Measurements from ENCODE around the gene SPG11.
"Not testable (repeated sequence)": the region's sequence is repeated elsewhere in the genome, so short reads cannot be mapped to it uniquely, and the experiment has no call there.

The SPG11 gene

DNA sequence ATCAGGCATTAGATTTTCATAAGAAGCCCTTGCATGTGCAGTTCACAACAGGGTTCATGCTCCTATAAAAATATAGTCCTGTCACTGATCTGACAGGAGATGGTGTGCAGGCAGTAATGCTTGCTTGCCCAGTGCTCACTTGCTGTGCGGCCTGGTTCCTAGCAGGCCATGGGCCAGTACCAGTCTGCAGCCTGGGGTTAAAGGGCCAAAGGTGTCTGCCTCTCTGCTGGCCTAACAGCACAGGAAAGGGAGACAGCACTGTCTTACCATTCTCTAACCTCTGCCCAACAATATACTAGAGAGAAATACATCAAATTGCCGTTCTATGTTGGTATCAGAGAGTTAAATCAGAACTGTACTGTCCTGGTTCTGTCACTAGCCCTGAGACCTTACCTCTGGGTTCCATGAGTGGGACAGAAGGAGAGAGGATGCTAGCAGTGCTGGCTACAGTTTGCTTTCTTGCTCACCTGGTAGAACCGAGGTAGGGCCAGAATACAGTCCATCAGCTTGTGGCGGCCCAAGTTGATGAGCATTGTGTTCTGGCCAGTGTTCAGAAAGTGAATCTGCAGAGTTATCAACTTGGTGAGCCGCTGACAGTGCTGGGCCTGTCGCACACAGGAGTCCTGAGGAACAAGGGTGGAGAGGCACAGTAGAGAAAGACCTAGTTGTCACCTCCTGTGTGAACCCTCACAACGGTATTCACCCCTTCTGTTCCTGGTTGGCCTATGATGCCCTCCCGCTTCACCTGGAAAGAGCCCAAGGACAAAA, 97.9 kb downstream of the SPG11 start:
- peak; percentile 17 for TF ChIP-seq POLR2A (IDR thresholded peaks at IDR 0.05; ENCODE audit: extremely low read depth, insufficient read length)
- TF ChIP-seq, protein P1, sequence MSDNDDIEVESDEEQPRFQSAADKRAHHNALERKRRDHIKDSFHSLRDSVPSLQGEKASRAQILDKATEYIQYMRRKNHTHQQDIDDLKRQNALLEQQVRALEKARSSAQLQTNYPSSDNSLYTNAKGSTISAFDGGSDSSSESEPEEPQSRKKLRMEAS (IDR thresholded peaks at IDR 0.05; ENCODE audit: low read depth, low read length): no peak
- DNase-seq (ENCODE audit: low read depth): no peak
- no peak overlapping the region for H3K4me3 ChIP-seq (ENCODE audit: low read depth, low read length)

DNA sequence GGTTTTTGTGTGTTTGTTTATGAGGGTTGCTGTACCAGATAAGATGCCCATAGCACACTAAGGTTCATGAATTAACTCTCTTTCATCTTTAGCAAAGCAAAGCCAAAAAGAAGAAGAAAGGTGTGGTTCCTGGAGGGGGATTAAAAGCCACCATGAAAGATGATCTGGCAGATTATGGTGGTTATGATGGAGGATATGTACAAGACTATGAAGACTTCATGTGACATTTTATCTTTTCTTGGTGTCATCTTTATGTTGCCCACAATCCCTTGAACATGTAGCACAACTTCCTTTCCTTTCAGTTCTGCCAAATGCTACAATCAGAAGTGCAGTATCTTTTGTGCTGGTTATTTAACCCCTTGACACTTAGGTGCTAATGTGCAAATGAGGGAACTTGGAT, 102.5 kb downstream of the SPG11 start:
- DNase-seq (ENCODE audit: low read depth); H3K4me3 ChIP-seq (ENCODE audit: low read depth, low read length): not testable (repeated sequence)

DNA sequence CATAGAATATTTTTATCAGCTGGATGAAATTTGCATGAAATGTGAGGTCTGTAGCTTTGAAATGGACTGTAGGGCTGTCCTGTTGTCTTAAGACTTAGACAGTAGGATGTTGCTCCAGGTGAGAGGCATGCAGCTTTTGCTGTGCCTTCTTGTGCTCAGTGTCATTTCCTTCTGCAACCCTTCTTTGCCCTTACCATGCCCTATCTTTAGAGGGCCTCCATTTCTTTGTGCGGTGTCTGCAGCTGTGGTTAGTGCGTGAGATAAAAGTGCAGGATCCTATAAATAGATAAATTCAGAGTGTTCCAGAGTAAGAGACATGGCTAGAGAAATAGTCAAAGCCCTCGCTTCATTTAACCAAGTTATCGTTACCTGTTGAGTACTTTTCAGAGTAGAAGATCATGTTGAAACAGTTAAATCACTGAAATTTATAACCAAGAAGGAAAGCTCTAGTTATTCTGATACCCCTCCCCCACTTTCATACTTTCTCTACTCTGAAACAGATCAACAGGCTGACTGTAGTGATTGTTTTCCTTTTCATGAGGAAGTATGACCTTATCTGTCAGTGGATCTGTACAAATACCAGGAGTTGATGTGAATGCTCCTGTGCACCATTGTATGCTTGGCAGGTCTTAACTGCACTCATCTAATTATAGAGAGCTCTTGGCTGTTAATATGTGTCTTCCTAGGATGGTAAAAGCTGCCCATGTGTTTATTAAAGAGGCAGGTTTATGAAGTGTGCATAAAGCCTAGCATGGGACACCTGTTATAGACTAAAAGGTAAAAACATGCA, 108.3 kb downstream of the SPG11 start:
- DNase-seq (ENCODE audit: low read depth): no peak
- TF ChIP-seq MYC (IDR thresholded peaks at IDR 0.05; ENCODE audit: low read depth, low read length) (no peak), POLR2A (IDR thresholded peaks at IDR 0.05; ENCODE audit: extremely low read depth, insufficient read length) (no peak)
- TF ChIP-seq, protein P2, sequence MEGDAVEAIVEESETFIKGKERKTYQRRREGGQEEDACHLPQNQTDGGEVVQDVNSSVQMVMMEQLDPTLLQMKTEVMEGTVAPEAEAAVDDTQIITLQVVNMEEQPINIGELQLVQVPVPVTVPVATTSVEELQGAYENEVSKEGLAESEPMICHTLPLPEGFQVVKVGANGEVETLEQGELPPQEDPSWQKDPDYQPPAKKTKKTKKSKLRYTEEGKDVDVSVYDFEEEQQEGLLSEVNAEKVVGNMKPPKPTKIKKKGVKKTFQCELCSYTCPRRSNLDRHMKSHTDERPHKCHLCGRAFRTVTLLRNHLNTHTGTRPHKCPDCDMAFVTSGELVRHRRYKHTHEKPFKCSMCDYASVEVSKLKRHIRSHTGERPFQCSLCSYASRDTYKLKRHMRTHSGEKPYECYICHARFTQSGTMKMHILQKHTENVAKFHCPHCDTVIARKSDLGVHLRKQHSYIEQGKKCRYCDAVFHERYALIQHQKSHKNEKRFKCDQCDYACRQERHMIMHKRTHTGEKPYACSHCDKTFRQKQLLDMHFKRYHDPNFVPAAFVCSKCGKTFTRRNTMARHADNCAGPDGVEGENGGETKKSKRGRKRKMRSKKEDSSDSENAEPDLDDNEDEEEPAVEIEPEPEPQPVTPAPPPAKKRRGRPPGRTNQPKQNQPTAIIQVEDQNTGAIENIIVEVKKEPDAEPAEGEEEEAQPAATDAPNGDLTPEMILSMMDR (IDR thresholded peaks at IDR 0.05; ENCODE audit: low read depth, low read length): no peak
- TF ChIP-seq, protein P1 (IDR thresholded peaks at IDR 0.05; ENCODE audit: low read depth, low read length): no peak
- no peak overlapping the region for H3K4me3 ChIP-seq (ENCODE audit: low read depth, low read length)

DNA sequence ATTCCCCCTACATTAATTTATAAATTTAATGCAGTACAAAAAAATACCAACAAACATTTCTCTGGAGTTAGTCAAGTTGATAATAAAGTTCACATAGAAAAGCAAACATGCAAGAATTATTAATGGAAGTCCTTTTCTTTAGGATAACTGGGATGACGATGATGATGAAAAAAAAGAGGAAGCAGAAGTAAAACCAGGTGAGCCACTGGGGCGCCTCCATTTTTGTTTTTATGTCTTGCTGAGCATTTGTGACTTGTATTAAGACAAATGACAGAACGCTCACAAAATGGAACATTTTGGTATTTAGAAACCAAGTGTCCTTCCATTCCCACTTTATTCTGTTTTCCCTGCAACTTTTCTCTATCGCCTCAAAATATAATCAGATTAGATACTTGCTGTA, 112.7 kb downstream of the SPG11 start:
- no peak overlapping the region for H3K4me3 ChIP-seq (ENCODE audit: low read depth, low read length)
- TF ChIP-seq, protein P2 (IDR thresholded peaks at IDR 0.05; ENCODE audit: low read depth, low read length): no peak
- TF ChIP-seq POLR2A (IDR thresholded peaks at IDR 0.05; ENCODE audit: extremely low read depth, insufficient read length): no peak
- TF ChIP-seq MYC (IDR thresholded peaks at IDR 0.05; ENCODE audit: low read depth, low read length): no peak
- TF ChIP-seq, protein P1 (IDR thresholded peaks at IDR 0.05; ENCODE audit: low read depth, low read length): no peak
- DNase-seq (ENCODE audit: low read depth): no peak

DNA sequence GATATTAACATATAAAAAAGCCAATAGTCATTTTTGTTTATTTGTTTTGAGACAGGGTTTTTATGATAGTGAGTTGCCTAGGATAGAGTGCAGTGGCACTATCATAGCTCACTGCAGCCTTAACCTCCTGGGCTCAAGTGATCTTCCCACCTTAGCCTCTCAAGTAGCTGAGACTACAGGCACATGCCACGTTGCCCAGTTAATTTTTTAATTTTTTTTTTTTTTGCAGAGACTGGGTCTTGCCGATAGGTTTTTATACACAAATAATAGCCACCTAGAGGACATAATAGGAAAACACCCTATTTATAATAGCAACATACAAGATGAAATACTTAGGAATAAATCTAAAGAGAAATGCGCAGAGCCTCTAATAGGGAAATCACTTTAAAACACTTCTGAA, 113.2 kb downstream of the SPG11 start:
- no peak for DNase-seq (ENCODE audit: low read depth)
- TF ChIP-seq, protein P1 (IDR thresholded peaks at IDR 0.05; ENCODE audit: low read depth, low read length): no peak
- TF ChIP-seq, protein P2 (IDR thresholded peaks at IDR 0.05; ENCODE audit: low read depth, low read length): no peak
- TF ChIP-seq POLR2A (IDR thresholded peaks at IDR 0.05; ENCODE audit: extremely low read depth, insufficient read length) (no peak), MYC (IDR thresholded peaks at IDR 0.05; ENCODE audit: low read depth, low read length) (no peak)
- no peak overlapping the region for H3K4me3 ChIP-seq (ENCODE audit: low read depth, low read length)

DNA sequence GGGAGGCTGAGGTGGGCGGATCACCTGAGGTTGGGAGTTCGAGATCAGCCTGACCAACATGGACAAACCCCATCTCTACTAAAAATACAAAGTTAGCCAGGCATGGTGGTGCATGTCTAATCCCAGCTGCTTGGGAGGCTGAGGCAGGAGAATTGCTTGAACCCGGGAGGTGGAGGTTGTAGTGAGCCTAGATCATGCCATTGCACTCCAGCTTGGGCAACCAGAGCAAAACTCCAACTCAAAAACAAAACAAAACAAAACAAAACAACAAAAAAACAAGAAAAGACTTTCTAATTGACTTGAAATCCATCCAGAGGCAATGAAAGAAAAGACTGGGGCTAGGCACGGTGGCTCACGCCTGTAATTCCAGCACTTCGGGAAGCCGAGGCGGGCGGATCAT, 114.3 kb downstream of the SPG11 start:
- DNase-seq (ENCODE audit: low read depth); H3K4me3 ChIP-seq (ENCODE audit: low read depth, low read length): not testable (repeated sequence)

DNA sequence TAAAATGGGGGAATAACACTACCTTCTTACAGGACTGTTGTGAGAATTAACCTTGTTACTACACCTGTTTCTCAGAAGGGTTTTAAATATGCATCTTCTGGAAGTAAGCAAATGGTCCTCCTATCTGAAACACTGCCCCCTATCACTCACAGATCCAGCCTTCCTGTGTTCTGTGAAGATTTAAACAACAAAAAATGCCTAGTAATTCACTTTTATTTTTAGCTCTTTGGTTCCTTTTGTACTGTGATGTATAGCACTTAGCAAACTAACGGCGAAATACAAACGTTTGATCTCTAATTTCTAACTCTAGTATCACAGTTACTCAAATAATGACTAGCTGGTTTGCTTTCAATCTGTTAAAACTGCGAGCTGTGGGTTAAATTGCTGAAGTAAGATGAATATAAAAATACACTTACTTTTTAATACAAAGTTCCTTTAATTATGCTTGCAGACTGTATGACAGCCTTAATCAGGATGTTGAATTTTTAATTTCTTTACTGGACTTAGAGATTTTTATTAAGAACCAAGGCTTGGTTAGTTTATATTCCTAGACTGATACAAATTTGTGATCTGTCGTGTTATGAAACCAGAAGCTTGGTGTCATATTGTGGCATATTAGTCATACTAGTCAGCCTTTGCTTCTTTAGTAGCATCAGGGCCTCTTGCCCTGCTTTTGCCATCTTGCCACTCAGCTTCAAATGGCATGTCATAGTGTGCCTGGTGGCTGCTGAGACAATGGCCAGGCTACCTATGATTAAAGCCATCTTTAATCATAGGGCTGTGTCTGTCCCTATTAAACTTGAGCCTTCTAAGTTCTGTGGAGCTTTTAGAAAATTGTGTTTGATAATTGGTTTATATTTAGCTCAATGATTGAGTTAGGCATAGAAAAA, 117.3 kb downstream of the SPG11 start:
- DNase-seq (ENCODE audit: low read depth): peak; percentile 34
- TF ChIP-seq, protein P2 (IDR thresholded peaks at IDR 0.05; ENCODE audit: low read depth, low read length): peak; percentile 13
- no peak for TF ChIP-seq POLR2A (IDR thresholded peaks at IDR 0.05; ENCODE audit: extremely low read depth, insufficient read length)
- TF ChIP-seq, protein P1 (IDR thresholded peaks at IDR 0.05; ENCODE audit: low read depth, low read length): no peak
- TF ChIP-seq MYC (IDR thresholded peaks at IDR 0.05; ENCODE audit: low read depth, low read length): no peak
- no peak overlapping the region for H3K4me3 ChIP-seq (ENCODE audit: low read depth, low read length)

DNA sequence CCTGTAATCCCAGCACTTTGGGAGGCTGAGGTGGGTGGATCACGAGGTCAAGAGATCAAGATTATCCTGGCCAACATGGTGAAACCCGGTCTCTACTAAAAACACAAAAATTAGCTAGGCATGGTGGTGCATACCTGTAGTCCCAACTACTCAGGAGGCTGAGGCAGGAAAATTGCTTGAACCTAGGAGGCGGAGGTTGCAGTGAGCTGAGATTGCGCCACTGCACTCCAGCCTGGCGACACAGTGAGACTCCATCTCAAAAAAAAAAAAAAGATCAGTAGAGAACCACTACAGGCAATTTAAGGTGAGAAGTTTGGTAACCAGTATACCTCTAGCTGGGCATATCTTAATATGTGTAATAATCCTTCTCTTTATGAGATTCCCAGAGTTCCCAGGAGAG, 118.7 kb downstream of the SPG11 start:
- not testable (repeated sequence) for H3K4me3 ChIP-seq (ENCODE audit: low read depth, low read length); DNase-seq (ENCODE audit: low read depth)
